Heart right ventricle (tissue), 16 donors: ENCODE results near the gene PLS3. TPM values are rescaled to one million over a fixed set of nuclear protein-coding genes. Genes with fewer than 3 reads are reported as not detected.
A peak's percentile ranks its signal among the peaks of the same experiment; 100 is the strongest.

Experiments
- ATAC-seq, 8 donors: fragments of 200-7000 bp; cut with Tn5 transposase; one replicate each; pipeline ENCODE4 v1.9.1; 2020; ENCODE audit warnings: mild to moderate bottlenecking in 8 of 8, moderate library complexity in 8 of 8, moderate number of reproducible peaks in 1 of 8
- DNase-seq, 2 donors: peaks; one replicate each; pipeline ENCODE4 v3.0.0-alpha.2; 2020
- H3K27ac ChIP-seq, 10 donors: fragments of 200-600 bp; sonication (generic) in 2 of 10; one replicate each; pipeline versions ENCODE4 v1.5.0 to v1.8.0; 2020 to 2022; ENCODE audit warnings: mild to moderate bottlenecking in 3 of 10
- H3K27me3 ChIP-seq, 7 donors: fragments of 200-600 bp; one replicate each; pipeline ENCODE4 v1.8.0; 2021 to 2022; ENCODE audit warnings: mild to moderate bottlenecking in 2 of 7
- H3K36me3 ChIP-seq, 9 donors: fragments of 200-600 bp; sonication (generic) in 1 of 9; one replicate each; pipeline versions ENCODE4 v1.5.0 to v1.8.0; 2020 to 2022; ENCODE audit warnings: mild to moderate bottlenecking in 2 of 9
- H3K4me1 ChIP-seq, 9 donors: fragments of 200-600 bp; sonication (generic) in 1 of 9; one replicate each; pipeline versions ENCODE4 v1.5.0 to v1.8.0; 2020 to 2022; ENCODE audit warnings: mild to moderate bottlenecking in 4 of 9
- H3K4me3 ChIP-seq, 10 donors: fragments of 200-600 bp; sonication (generic) in 2 of 10; one replicate each; pipeline versions ENCODE4 v1.5.0 to v1.8.0; 2020 to 2022; ENCODE audit warnings: mild to moderate bottlenecking in 7 of 10, moderate library complexity in 2 of 10
- H3K9me3 ChIP-seq, 11 donors: fragments of 200-600 bp in 10 of 11; sonication (generic) in 2 of 11; one replicate each; pipeline versions ENCODE4 v1.5.0 to v1.8.0; 2013 to 2022; ENCODE audit warnings: mild to moderate bottlenecking in 2 of 11, control low read depth in 1 of 11, moderate library complexity in 1 of 11
- CTCF ChIP-seq, 9 donors: fragments of 200-600 bp; sonication (generic) in 2 of 9; IDR thresholded peaks; one replicate each; pipeline versions ENCODE4 v1.5.0 to v1.8.0; 2021 to 2022; ENCODE audit warnings: antibody characterized with exemption in 9 of 9, mild to moderate bottlenecking in 5 of 9, moderate library complexity in 1 of 9
- WGBS, 2 donors: extraction: QIAGEN DNeasy Blood & Tissue Kit; methylation state at CpG; one replicate each; pipeline ENCODE4 v1.1.7; 2013; ENCODE audit warnings: inconsistent platforms in 1 of 2; 5-methylcytosine and 5-hydroxymethylcytosine counted together
- intact Hi-C, 10 donors: fragments of 100-400 bp; cut with DNase I; formaldehyde crosslinking; loops; one replicate each; pipeline versions ENCODE4 v1.11.1 to v1.14.2; 2022
- polyA plus RNA-seq, 2 donors: library from polyadenylated mRNA; stranded (reverse); fragments of 200-250 nt; gene quantifications; one replicate each; pipeline ENCODE4 v1.2.3, GENCODE V29; 2013
- total RNA-seq, 10 donors: library from RNA; stranded (reverse); fragmentation: NEBNext Ultra II Directional in 3 of 10; extraction: Animal tissue kit (Norgen Biotek cat#: 25700) in 3 of 10; gene quantifications; one replicate each; pipeline versions ENCODE4 v1.2.1 to v1.2.4, GENCODE V29; 2021 to 2023
- donor health status: Arrhythmogenic right ventricular cardiomyopathy.
- donor health status: ischemic (EF 13 %, LVEDD 7.1; RV severe dilation, severe dysfunction).
- donor health status: healthy with polysubstance abuse.
- donor health status: DM: no; HTN: yes; CAD: no.
- donor health status: DM: no; HTN: no; CAD: no.
- donor health status: ischemic (EF 25% LVEDD 6.9; RV normal size, moderate dysfunction).
- donor health status: ischemic (EF 25% LVEDD 5.7; RV mildly dilated, moderate dysfunction).
- donor health status: healthy.
- donor health status: DM: yes; HTN: yes; CAD: no.
- donor health status: Ischemic cardiomyopathy.
- donor health status: ischemic (EF 35%, LVEDD 5.7; RV mildly dilated, moderate dysfunction).
- donor health status: nonischemic (EF 11% LVEDD 7.7; RV severe dilation, severe dysfunction).
- donor health status: DM: yes; HTN: yes; CAD: no.
- donor health status: PGD.
- donor health status: ischemic (EF 29% LVEDD 5.4; RV normal size, mild dysfunction).
- donor health status: nonischemic (EF 23%, LVEDD 6.1; RV moderate dilation, normal function).

Gene PLS3
- total and polyA plus RNA-seq, 12 donors: 29.7 to 56.9 (median 38.0) TPM

- H3K27me3 ChIP-seq: peaks cover 0 to 100% (median 0%) of the 10 kb centered on the region in 7 donors
- no peaks in the 10 kb centered on the region for H3K36me3 ChIP-seq
- DNase-seq: no peak
- intact Hi-C loops: loop anchor here in 8 of 10 donors (5.0 to 10.0 kb wide), 10 partner anchors 54 to 228 kb away; no protein-coding TSS in a partner anchor
- peak overlapping the region; percentile 39 to 81 (median 72) for H3K4me3 ChIP-seq
- H3K4me1 ChIP-seq: peaks cover 3 to 38% (median 10%) of the 10 kb centered on the region in 9 donors
- ATAC-seq: no peak
- no peaks in the 10 kb centered on the region for H3K9me3 ChIP-seq
- peak overlapping the region in 9 of 10 donors; percentile 83 to 97 (median 95) for H3K27ac ChIP-seq
- 34 to 35% methylated on average over 10 of the region's 10 CpGs for WGBS, 2 donors
- TF ChIP-seq CTCF (IDR thresholded peaks at IDR 0.05): no peak
These were observed 580 bp upstream of the PLS3 start for GRCh38 chrX:115560211-115560977.

GRCh38 chrX:115561605-115562479 is 868 bp downstream of the PLS3 start:
- H3K4me3 ChIP-seq: peak overlapping the region; percentile 39 to 81 (median 72)
- TF ChIP-seq CTCF (IDR thresholded peaks at IDR 0.05): peak in 3 of 9 donors; percentile 12 to 17 (median 12)
- no peaks in the 10 kb centered on the region for H3K9me3 ChIP-seq
- ATAC-seq (peak; percentile 68 to 83 (median 74)), DNase-seq (peak; percentile 38 to 51)
- peak overlapping the region; percentile 83 to 97 (median 94) for H3K27ac ChIP-seq
- intact Hi-C loops: loop anchor here in 8 of 10 donors (2.0 to 10.0 kb wide), 11 partner anchors 31 to 230 kb away; no protein-coding TSS in a partner anchor
- peaks cover 3 to 46% (median 10%) of the 10 kb centered on the region in 9 donors for H3K4me1 ChIP-seq
- WGBS, 2 donors: 0 to 1% methylated on average over 46 to 55 of the region's 55 CpGs
- H3K27me3 ChIP-seq: peaks cover 0 to 97% (median 0%) of the 10 kb centered on the region in 7 donors
- H3K36me3 ChIP-seq: no peaks in the 10 kb centered on the region

GRCh38 chrX:115562480-115562847 is 1.5 kb downstream of the PLS3 start:
- DNase-seq (no peak), ATAC-seq (peak in 6 of 8 donors; percentile 1 to 29 (median 14))
- Histone ChIP-seq H3K4me1 (peaks cover 3 to 46% (median 10%) of the 10 kb centered on the region in 9 donors), H3K36me3 (no peaks in the 10 kb centered on the region), H3K9me3 (no peaks in the 10 kb centered on the region), H3K4me3 (peak overlapping the region; percentile 39 to 81 (median 72)), H3K27me3 (peaks cover 0 to 95% (median 0%) of the 10 kb centered on the region in 7 donors), H3K27ac (peak overlapping the region; percentile 83 to 97 (median 94))
- intact Hi-C loops: loop anchor here in 8 of 10 donors (2.0 to 10.0 kb wide), 11 partner anchors 30 to 230 kb away; no protein-coding TSS in a partner anchor
- no peak for TF ChIP-seq CTCF (IDR thresholded peaks at IDR 0.05)
- 6% methylated on average over 9 of the region's 9 CpGs for WGBS, 2 donors
